ENCODE results near the gene PLOD3. TPM values are rescaled to one million over a fixed set of nuclear protein-coding genes. Genes with fewer than 3 reads are reported as not detected.

PLOD3 gene
- total and polyA plus RNA-seq, 3 experiments from 2014 or later, result 23.1 to 45.4 (median 41.3) TPM

GRCh38 chr7:101231644-101232043 lies 14.3 kb upstream of the PLOD3 start:
- POLR2A ChIA-PET, result no interaction called here
- Histone ChIP-seq H3K36me3 (ENCODE audit: insufficient read depth, low read length) (no peaks in the 10 kb centered on the region), H3K4me1 (ENCODE audit: insufficient read depth, low read length) (no peaks in the 10 kb centered on the region), H3K9me3 (ENCODE audit: low read length) (no peaks in the 10 kb centered on the region), H3K27ac (ENCODE audit: low read depth, low read length) (no peak overlapping the region), H3K4me3 (ENCODE audit: low read length) (no peak overlapping the region), H3K27me3 (ENCODE audit: insufficient read depth, low read length, poor library complexity, severe bottlenecking) (no peaks in the 10 kb centered on the region)
- Mint-ChIP-seq H3K9me3 (no peaks in the 10 kb centered on the region), H3K36me3 (peaks cover 0 to 44% (median 4%) of the 10 kb centered on the region in 3 donors), H3K27me3 (peaks cover 0 to 1% of the 10 kb centered on the region in 2 donors), H3K4me1 (peaks cover 0 to 5% (median 0%) of the 10 kb centered on the region in 3 donors), H3K27ac (peak overlapping the region in 2 of 8 donors; percentile 7 to 29), H3K4me3 (no peak overlapping the region)
- CTCF ChIA-PET, result interaction anchor here (1.3 kb wide), 1 partner anchor 13 kb away, joined by 5 read pairs; no protein-coding TSS in a partner anchor
- DNase-seq, result no peak

- H3K4me3 Mint-ChIP-seq, result no peak overlapping the region
- CTCF ChIA-PET, result interaction anchor here (1.7 to 2.3 kb wide), 2 partner anchors 9 to 17 kb away, joined by 5 to 9 read pairs; partner anchors contain the start of genes FIS1, PLOD3 and ZNHIT1
- H3K27ac Mint-ChIP-seq, result no peak overlapping the region
Measured at GRCh38 chr7:101226721-101227120, 9.3 kb upstream of the PLOD3 start.

GRCh38 chr7:101225650-101226049 lies 8.3 kb upstream of the PLOD3 start:
- Mint-ChIP-seq H3K4me1 (peaks cover 6 to 16% (median 9%) of the 10 kb centered on the region in 3 donors), H3K4me3 (no peak overlapping the region), H3K27me3 (no peaks in the 10 kb centered on the region), H3K9me3 (no peaks in the 10 kb centered on the region), H3K27ac (no peak overlapping the region), H3K36me3 (peaks cover 0 to 73% (median 11%) of the 10 kb centered on the region in 3 donors)
- Histone ChIP-seq H3K4me3 (ENCODE audit: low read length) (no peak overlapping the region), H3K36me3 (ENCODE audit: insufficient read depth, low read length) (peaks cover 9% of the 10 kb centered on the region), H3K4me1 (ENCODE audit: insufficient read depth, low read length) (no peaks in the 10 kb centered on the region), H3K27me3 (ENCODE audit: insufficient read depth, low read length, poor library complexity, severe bottlenecking) (no peaks in the 10 kb centered on the region), H3K9me3 (ENCODE audit: low read length) (no peaks in the 10 kb centered on the region), H3K27ac (ENCODE audit: low read depth, low read length) (no peak overlapping the region)
- DNase-seq, result no peak
- CTCF ChIA-PET, result interaction anchor here (1.3 to 2.3 kb wide), 2 partner anchors 18 to 56 kb away, joined by 3 to 9 read pairs; partner anchors contain the start of gene FIS1
- POLR2A ChIA-PET, result interaction anchor here (0.7 kb wide), 1 partner anchor 15 kb away, joined by 3 read pairs; no protein-coding TSS in a partner anchor

More at GRCh38 chr7:101226721-101227120, 9.3 kb upstream of the PLOD3 start:
- no peaks in the 10 kb centered on the region for H3K4me1 ChIP-seq (ENCODE audit: insufficient read depth, low read length)
- Mint-ChIP-seq H3K27me3 (no peaks in the 10 kb centered on the region), H3K4me1 (peaks cover 0 to 8% (median 6%) of the 10 kb centered on the region in 3 donors), H3K36me3 (peaks cover 0 to 70% (median 11%) of the 10 kb centered on the region in 3 donors), H3K9me3 (no peaks in the 10 kb centered on the region)
- H3K4me3 ChIP-seq (ENCODE audit: low read length), result no peak overlapping the region
- DNase-seq, result no peak
- POLR2A ChIA-PET, result interaction anchor here (0.9 kb wide), 1 partner anchor 8 kb away, joined by 4 read pairs; the partner anchor contains the start of gene ZNHIT1
- no peaks in the 10 kb centered on the region for H3K9me3 ChIP-seq (ENCODE audit: low read length)
- H3K27ac ChIP-seq (ENCODE audit: low read depth, low read length), result no peak overlapping the region
- no peaks in the 10 kb centered on the region for H3K27me3 ChIP-seq (ENCODE audit: insufficient read depth, low read length, poor library complexity, severe bottlenecking)
- peaks cover 9% of the 10 kb centered on the region for H3K36me3 ChIP-seq (ENCODE audit: insufficient read depth, low read length)

- Mint-ChIP-seq H3K27me3 (no peaks in the 10 kb centered on the region), H3K4me3 (no peak overlapping the region), H3K36me3 (peaks cover 0 to 64% (median 11%) of the 10 kb centered on the region in 3 donors), H3K9me3 (no peaks in the 10 kb centered on the region), H3K27ac (no peak overlapping the region), H3K4me1 (peaks cover 20 to 36% (median 26%) of the 10 kb centered on the region in 3 donors)
- Histone ChIP-seq H3K9me3 (ENCODE audit: low read length) (no peaks in the 10 kb centered on the region), H3K27me3 (ENCODE audit: insufficient read depth, low read length, poor library complexity, severe bottlenecking) (no peaks in the 10 kb centered on the region), H3K4me1 (ENCODE audit: insufficient read depth, low read length) (peaks cover 11% of the 10 kb centered on the region), H3K27ac (ENCODE audit: low read depth, low read length) (no peak overlapping the region), H3K36me3 (ENCODE audit: insufficient read depth, low read length) (peaks cover 9% of the 10 kb centered on the region), H3K4me3 (ENCODE audit: low read length) (no peak overlapping the region)
- CTCF ChIA-PET, result interaction anchor here (3.8 kb wide), 1 partner anchor 20 kb away, joined by 17 read pairs; the partner anchor contains the start of gene FIS1
- POLR2A ChIA-PET, result no interaction called here
- no peak for DNase-seq
Measured at GRCh38 chr7:101223528-101223927, 6.1 kb upstream of the PLOD3 start.

- no peak overlapping the region for H3K4me3 ChIP-seq (ENCODE audit: low read length)
- CTCF ChIA-PET, result interaction anchor here (0.8 to 3.8 kb wide), 3 partner anchors 13 to 61 kb away, joined by 3 to 17 read pairs (median 4); partner anchors contain the start of gene FIS1
- Mint-ChIP-seq H3K4me1 (peaks cover 25 to 45% (median 34%) of the 10 kb centered on the region in 3 donors), H3K27ac (peak overlapping the region in 1 of 8 donors; percentile 87), H3K4me3 (no peak overlapping the region), H3K36me3 (peaks cover 0 to 63% (median 9%) of the 10 kb centered on the region in 3 donors), H3K27me3 (peaks cover 0 to 4% of the 10 kb centered on the region in 2 donors), H3K9me3 (peaks cover 0 to 3% (median 0%) of the 10 kb centered on the region in 5 donors)
- peaks cover 9% of the 10 kb centered on the region for H3K36me3 ChIP-seq (ENCODE audit: insufficient read depth, low read length)
- no peaks in the 10 kb centered on the region for H3K27me3 ChIP-seq (ENCODE audit: insufficient read depth, low read length, poor library complexity, severe bottlenecking)
- H3K27ac ChIP-seq (ENCODE audit: low read depth, low read length), result no peak overlapping the region
- DNase-seq, result no peak
- no peaks in the 10 kb centered on the region for H3K9me3 ChIP-seq (ENCODE audit: low read length)
- H3K4me1 ChIP-seq (ENCODE audit: insufficient read depth, low read length), result peaks cover 14% of the 10 kb centered on the region
- POLR2A ChIA-PET, result no interaction called here
Measured at GRCh38 chr7:101222275-101222830, 5.0 kb upstream of the PLOD3 start.

GRCh38 chr7:101220295-101220694 lies 2.9 kb upstream of the PLOD3 start:
- Histone ChIP-seq H3K4me3 (ENCODE audit: low read length) (no peak overlapping the region), H3K27ac (ENCODE audit: low read depth, low read length) (no peak overlapping the region), H3K36me3 (ENCODE audit: insufficient read depth, low read length) (peaks cover 8% of the 10 kb centered on the region), H3K27me3 (ENCODE audit: insufficient read depth, low read length, poor library complexity, severe bottlenecking) (no peaks in the 10 kb centered on the region), H3K4me1 (ENCODE audit: insufficient read depth, low read length) (peaks cover 25% of the 10 kb centered on the region), H3K9me3 (ENCODE audit: low read length) (no peaks in the 10 kb centered on the region)
- ChIA-PET CTCF (interaction anchor here (0.9 to 7.8 kb wide), 3 partner anchors 14 to 76 kb away, joined by 3 to 69 read pairs (median 3); partner anchors contain the start of gene FIS1), POLR2A (interaction anchor here (0.7 kb wide), 1 partner anchor 1221 kb away, joined by 9 read pairs; no protein-coding TSS in a partner anchor)
- Mint-ChIP-seq H3K27ac (no peak overlapping the region), H3K4me3 (peak overlapping the region in 3 of 7 donors; percentile 9 to 49 (median 17)), H3K36me3 (peaks cover 0 to 61% (median 7%) of the 10 kb centered on the region in 3 donors), H3K9me3 (peaks cover 0 to 3% (median 0%) of the 10 kb centered on the region in 5 donors), H3K4me1 (peaks cover 31 to 55% (median 47%) of the 10 kb centered on the region in 3 donors), H3K27me3 (peaks cover 0 to 4% of the 10 kb centered on the region in 2 donors)
- DNase-seq, result no peak

- CTCF ChIA-PET, result interaction anchor here (0.7 to 7.8 kb wide), 18 partner anchors 8 to 366 kb away, joined by 3 to 69 read pairs (median 4); partner anchors contain the start of genes FIS1, SLC12A9, UFSP1 and VGF
Measured at GRCh38 chr7:101218236-101219125, 1.1 kb upstream of the PLOD3 start.

More at GRCh38 chr7:101218236-101219125, 1.1 kb upstream of the PLOD3 start:
- no peaks in the 10 kb centered on the region for H3K9me3 ChIP-seq (ENCODE audit: low read length)
- Mint-ChIP-seq H3K9me3 (peaks cover 0 to 3% (median 0%) of the 10 kb centered on the region in 5 donors), H3K4me1 (peaks cover 31 to 55% (median 50%) of the 10 kb centered on the region in 3 donors), H3K36me3 (peaks cover 0 to 56% (median 2%) of the 10 kb centered on the region in 3 donors), H3K4me3 (peak overlapping the region; percentile 90 to 98 (median 97)), H3K27me3 (peaks cover 0 to 4% of the 10 kb centered on the region in 2 donors), H3K27ac (peak overlapping the region; percentile 95 to 97 (median 96))
- no peak for DNase-seq
- peaks cover 25% of the 10 kb centered on the region for H3K4me1 ChIP-seq (ENCODE audit: insufficient read depth, low read length)
- peak overlapping the region; percentile 76 for H3K27ac ChIP-seq (ENCODE audit: low read depth, low read length)
- peak overlapping the region; percentile 82 for H3K4me3 ChIP-seq (ENCODE audit: low read length)
- H3K27me3 ChIP-seq (ENCODE audit: insufficient read depth, low read length, poor library complexity, severe bottlenecking), result no peaks in the 10 kb centered on the region
- POLR2A ChIA-PET, result interaction anchor here (0.9 to 3.0 kb wide), 8 partner anchors 8 to 1118 kb away, joined by 3 to 28 read pairs (median 4); partner anchors contain the start of genes FIS1, MCM7 and UFSP1
- H3K36me3 ChIP-seq (ENCODE audit: insufficient read depth, low read length), result no peaks in the 10 kb centered on the region
